Thyroid gland (tissue), 4 donors: ENCODE measurements around the gene MGAT1. TPM values are rescaled to one million over a fixed set of nuclear protein-coding genes. Genes with fewer than 3 reads are reported as not detected.

Source experiments
- DNase-seq, 2 donors: peaks; one replicate each; pipeline ENCODE4 v3.0.0-alpha.2; 2019
- H3K27ac ChIP-seq, 3 donors: fragments of 200-600 bp; sonication (generic); 1 replicate in 2 of 3; 2 replicates in 1 of 3; pipeline ENCODE4 v1.5.1; 2016 to 2019; ENCODE audit warnings: mild to moderate bottlenecking in 1 of 3, moderate library complexity in 1 of 3
- H3K27me3 ChIP-seq: fragments of 200-600 bp; sonication (generic); one replicate; pipeline ENCODE4 v1.5.1; 2019
- H3K36me3 ChIP-seq, 2 donors: fragments of 200-600 bp; sonication (generic); one replicate each; pipeline ENCODE4 v1.5.1; 2016 to 2019
- H3K4me1 ChIP-seq, 2 donors: fragments of 200-600 bp; sonication (generic); one replicate each; pipeline ENCODE4 v1.5.1; 2017 to 2019
- H3K4me3 ChIP-seq, 3 donors: fragments of 200-600 bp; sonication (generic); replicated peaks in 1 of 3; 1 replicate in 2 of 3; 2 replicates in 1 of 3; pipeline ENCODE4 v1.5.1; 2016; ENCODE audit warnings: mild to moderate bottlenecking in 1 of 3
- H3K9me3 ChIP-seq: fragments of 200-600 bp; sonication (generic); one replicate; pipeline ENCODE4 v1.5.1; 2017
- CTCF ChIP-seq, 6 experiments: fragments of 200-600 bp in 3 of 6; fragments of 450-650 bp in 3 of 6; sonication (generic) in 3 of 6; IDR thresholded peaks; one replicate each; pipeline ENCODE4 v1.5.1; 2016 to 2019; ENCODE audit warnings: antibody characterized with exemption in 6 of 6, mild to moderate bottlenecking in 2 of 6, inconsistent platforms in 1 of 6, moderate library complexity in 1 of 6
- POLR2A ChIP-seq, 2 donors: fragments of 450-650 bp; IDR thresholded peaks; one replicate each; pipeline ENCODE4 v1.6.1; 2017; ENCODE audit warnings: antibody characterized with exemption in 2 of 2, mild to moderate bottlenecking in 2 of 2, moderate library complexity in 1 of 2
- WGBS, 2 donors: methylation state at CpG; one replicate each; pipeline ENCODE4 v1.1.5; 2017; 5-methylcytosine and 5-hydroxymethylcytosine counted together
- intact Hi-C: fragments of 100-400 bp; cut with DNase I; formaldehyde crosslinking; loops from one replicate; pipeline ENCODE4 v1.15.1; 2023
- total RNA-seq, 4 donors: library from RNA; depleted of rRNA; stranded (reverse); fragments of >200 nt; gene quantifications; one replicate each; pipeline ENCODE4 v1.2.3, GENCODE V29; 2016

The MGAT1 gene
- total RNA-seq, 4 donors from 2014 or later = 155 to 283 (median 200) TPM

- WGBS, 2 donors = 69 to 74% methylated on average over 10 of the region's 10 CpGs
- intact Hi-C loops = no loop called here
- H3K4me3 ChIP-seq = no peak overlapping the region
- no peaks in the 10 kb centered on the region for H3K36me3 ChIP-seq
- peak overlapping the region; percentile 98 to 99 (median 98) for H3K27ac ChIP-seq
- peaks cover 56 to 72% of the 10 kb centered on the region in 2 donors for H3K4me1 ChIP-seq
- no peaks in the 10 kb centered on the region for H3K9me3 ChIP-seq
- DNase-seq = no peak
- no peaks in the 10 kb centered on the region for H3K27me3 ChIP-seq
- TF ChIP-seq POLR2A (IDR thresholded peaks at IDR 0.05) = no peak
These were observed 9.1 kb upstream of the MGAT1 start for GRCh38 chr5:180811623-180812124.

DNA sequence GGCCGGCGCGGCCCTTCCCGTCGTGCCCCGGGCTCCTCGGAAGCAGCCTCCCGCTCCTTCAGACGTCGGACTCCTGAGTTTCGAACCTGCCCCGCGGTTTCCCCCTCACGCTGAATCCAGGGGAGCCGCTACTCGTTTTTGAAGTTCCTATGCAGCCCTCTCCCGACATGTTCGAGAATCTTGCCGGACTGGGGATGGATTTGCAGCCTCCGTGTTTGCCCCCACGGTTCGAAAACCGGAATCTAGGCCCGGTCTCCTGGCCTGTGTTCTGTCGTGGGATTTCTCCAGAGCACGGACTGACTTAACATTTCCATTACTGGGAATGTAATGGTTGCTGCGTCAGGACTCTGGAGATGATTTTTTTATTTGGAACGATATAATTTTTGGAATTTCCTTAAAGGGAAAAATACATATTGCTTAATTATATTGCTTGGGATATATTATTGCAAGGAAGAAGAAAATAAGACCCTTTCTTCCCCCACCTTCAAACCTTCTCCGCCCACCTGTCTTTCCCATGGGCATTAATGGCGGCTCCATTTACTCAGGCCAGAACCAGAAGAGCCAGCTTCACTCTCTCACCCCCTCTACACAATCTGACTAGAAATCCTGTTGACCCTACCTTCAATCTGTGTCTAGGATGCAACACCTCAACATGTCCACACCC, 8.5 kb upstream of the MGAT1 start:
- DNase-seq = no peak
- Histone ChIP-seq H3K4me3 (peak overlapping the region in 2 of 3 donors; percentile 19 to 57), H3K27ac (peak overlapping the region; percentile 98 to 99 (median 98)), H3K27me3 (no peaks in the 10 kb centered on the region), H3K9me3 (no peaks in the 10 kb centered on the region), H3K4me1 (peaks cover 56 to 72% of the 10 kb centered on the region in 2 donors), H3K36me3 (no peaks in the 10 kb centered on the region)
- TF ChIP-seq POLR2A (IDR thresholded peaks at IDR 0.05) (no peak), CTCF (IDR thresholded peaks at IDR 0.05) (peak in 1 of 6 experiments; percentile 5)
- WGBS, 2 donors = 10 to 11% methylated on average over 29 to 30 of the region's 30 CpGs
- intact Hi-C loops = no loop called here

GRCh38 chr5:180810210-180810958, 7.8 kb upstream of the MGAT1 start:
- Histone ChIP-seq H3K27ac (peak overlapping the region; percentile 98 to 99 (median 98)), H3K27me3 (no peaks in the 10 kb centered on the region), H3K4me1 (peaks cover 56 to 72% of the 10 kb centered on the region in 2 donors), H3K4me3 (peak overlapping the region; percentile 43 to 57 (median 55)), H3K36me3 (no peaks in the 10 kb centered on the region), H3K9me3 (no peaks in the 10 kb centered on the region)
- peak; percentile 97 for DNase-seq
- 0 to 1% methylated on average over 32 to 58 of the region's 66 CpGs for WGBS, 2 donors
- TF ChIP-seq CTCF (IDR thresholded peaks at IDR 0.05) = no peak
- TF ChIP-seq POLR2A (IDR thresholded peaks at IDR 0.05) = peak; percentile 19 to 94
- intact Hi-C loops = no loop called here

DNA sequence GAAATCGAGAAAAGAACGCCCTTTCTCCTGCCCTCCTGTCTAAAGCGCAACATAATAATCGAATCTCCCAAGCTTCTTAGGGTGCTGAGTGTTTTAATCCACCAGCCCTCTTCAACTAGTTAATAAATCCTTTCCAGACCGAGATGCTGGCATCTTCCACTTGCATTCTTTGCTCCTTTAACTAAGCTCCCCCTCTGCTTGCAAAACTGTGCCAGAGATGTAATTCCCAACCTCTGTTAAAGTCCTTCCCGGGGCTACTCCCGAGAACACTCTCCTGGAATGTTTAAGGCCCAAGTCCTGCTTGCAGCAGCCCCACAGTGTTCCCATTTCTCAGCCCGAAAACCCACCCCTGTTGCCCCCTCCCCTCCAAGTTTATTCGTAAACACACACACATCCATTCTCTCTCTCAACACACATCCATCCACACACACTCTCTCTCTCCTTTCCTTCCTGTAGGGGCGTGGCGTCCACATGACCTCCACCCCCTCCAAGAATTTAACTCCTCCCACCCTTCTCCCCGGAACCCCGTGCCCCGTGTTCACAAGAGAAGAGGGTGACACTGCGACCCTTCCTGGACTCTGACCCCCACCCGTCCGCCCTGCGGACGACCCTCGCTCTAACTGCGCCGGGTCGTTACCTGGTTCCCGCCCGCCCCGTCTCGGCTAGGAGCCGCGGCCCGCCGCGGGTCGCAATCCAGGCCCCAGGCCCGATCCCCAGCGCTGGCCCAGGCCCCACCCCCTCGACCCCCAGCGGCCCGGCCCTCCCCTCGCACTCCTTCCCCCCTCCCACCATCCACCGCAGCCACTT, 7.0 kb upstream of the MGAT1 start:
- WGBS, 2 donors = 5 to 6% methylated on average over 28 to 38 of the region's 40 CpGs
- DNase-seq = peak; percentile 90 to 92
- TF ChIP-seq POLR2A (IDR thresholded peaks at IDR 0.05) = no peak
- no peak for TF ChIP-seq CTCF (IDR thresholded peaks at IDR 0.05)
- intact Hi-C loops = no loop called here
- H3K4me3 ChIP-seq = peak overlapping the region; percentile 43 to 57 (median 55)
- peaks cover 59 to 71% of the 10 kb centered on the region in 2 donors for H3K4me1 ChIP-seq
- no peaks in the 10 kb centered on the region for H3K36me3 ChIP-seq
- peak overlapping the region; percentile 98 to 99 (median 98) for H3K27ac ChIP-seq
- no peaks in the 10 kb centered on the region for H3K9me3 ChIP-seq
- H3K27me3 ChIP-seq = no peaks in the 10 kb centered on the region

DNA sequence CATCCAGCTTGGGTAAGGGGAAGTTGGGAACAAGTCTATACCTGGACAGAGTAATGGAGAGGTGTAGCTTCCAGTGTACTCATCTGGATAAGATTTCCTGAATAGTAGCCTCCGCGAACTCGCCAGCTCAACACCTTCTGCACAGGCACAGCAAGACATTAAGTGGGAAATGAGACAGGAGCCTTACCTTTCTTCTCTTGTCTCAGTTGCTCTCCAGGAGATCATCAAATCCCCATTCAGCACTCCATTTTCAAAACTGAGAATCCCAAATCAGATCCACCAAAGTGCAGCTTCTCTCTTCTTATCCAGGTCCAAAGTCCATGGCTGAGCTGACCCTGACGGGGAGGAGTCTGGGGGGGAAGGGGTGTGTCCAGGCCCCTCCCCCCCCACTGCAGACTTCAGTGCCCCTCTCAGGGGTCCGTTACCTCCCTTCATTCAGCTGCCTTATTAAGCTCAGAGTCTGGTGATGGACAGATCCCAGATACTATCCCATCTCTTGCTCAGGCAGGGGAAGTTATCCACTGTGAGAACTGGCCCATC, 5.9 kb upstream of the MGAT1 start:
- 85 to 90% methylated on average over 5 of the region's 5 CpGs for WGBS, 2 donors
- peaks cover 69 to 73% of the 10 kb centered on the region in 2 donors for H3K4me1 ChIP-seq
- no peaks in the 10 kb centered on the region for H3K9me3 ChIP-seq
- H3K36me3 ChIP-seq = no peaks in the 10 kb centered on the region
- no peak for DNase-seq
- intact Hi-C loops = no loop called here
- TF ChIP-seq CTCF (IDR thresholded peaks at IDR 0.05) (no peak), POLR2A (IDR thresholded peaks at IDR 0.05) (no peak)
- peak overlapping the region; percentile 98 to 99 (median 98) for H3K27ac ChIP-seq
- H3K27me3 ChIP-seq = no peaks in the 10 kb centered on the region
- H3K4me3 ChIP-seq = peak overlapping the region in 1 of 3 donors; percentile 57
